ENCODE measurements around the gene WIPI1.
"Not testable (repeated sequence)": the region's sequence is repeated elsewhere in the genome, so short reads cannot be mapped to it uniquely, and the experiment has no call there.

WIPI1 gene

DNA sequence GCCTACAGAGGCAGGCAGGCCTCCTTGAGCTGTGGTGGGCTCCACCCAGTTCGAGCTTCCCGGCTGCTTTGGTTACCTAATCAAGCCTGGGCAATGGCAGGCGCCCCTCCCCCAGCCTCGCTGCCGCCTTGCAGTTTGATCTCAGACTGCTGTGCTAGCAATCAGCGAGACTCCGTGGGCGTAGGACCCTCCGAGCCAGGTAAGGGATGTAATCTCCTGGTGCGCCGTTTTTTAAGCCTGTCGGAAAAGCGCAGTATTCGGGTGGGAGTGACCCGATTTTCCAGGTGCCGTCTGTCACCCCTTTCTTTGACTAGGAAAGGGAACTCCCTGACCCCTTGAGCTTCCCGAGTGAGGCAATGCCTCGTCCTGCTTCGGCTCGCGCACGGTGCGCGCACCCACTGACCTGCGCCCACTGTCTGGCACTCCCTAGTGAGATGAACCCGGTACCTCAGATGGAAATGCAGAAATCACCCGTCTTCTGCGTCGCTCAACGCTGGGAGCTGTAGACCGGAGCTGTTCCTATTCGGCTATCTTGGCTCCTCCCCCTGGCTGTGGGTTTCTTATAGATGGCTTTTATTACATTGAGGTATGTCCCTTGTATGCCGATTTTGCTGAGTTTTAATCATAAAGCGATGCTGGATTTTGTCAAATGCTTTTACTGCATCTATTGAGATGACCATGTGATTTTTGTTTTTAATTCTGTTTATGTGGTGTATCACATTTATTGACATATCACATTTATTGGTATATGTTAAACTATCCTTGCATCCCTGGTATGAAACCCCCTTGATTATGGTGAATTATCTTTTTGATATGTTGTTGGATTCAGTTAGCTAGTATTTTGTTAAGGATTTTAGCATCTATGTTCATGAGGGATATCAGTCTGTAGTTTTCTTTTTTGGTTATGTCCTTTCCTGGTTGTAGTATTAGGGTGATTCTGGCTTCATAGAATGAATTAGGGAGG, 43.4 kb downstream of the WIPI1 start:
- peak; percentile 42 for DNase-seq (ENCODE audit: low read depth)

DNA sequence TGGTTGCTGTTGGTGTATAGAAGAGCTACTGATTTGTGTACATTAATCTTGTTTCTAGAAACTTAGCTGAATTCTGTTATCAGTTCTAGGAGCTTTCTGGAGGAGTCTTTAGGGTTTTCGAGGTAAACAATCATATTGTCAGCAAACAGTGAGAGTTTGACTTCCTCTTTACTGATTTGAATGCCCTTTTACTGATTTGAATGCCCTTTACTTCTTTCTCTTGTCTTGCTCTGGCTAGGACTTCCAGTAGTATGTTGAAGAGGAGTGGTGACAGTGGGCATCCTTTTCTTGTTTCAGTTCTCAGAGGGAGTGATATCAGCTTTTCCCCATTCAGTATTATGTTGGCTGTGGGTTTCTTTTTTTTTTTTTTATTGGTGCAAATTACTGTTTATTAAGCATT, 49.6 kb downstream of the WIPI1 start:
- not testable (repeated sequence) for DNase-seq (ENCODE audit: low read depth)

DNA sequence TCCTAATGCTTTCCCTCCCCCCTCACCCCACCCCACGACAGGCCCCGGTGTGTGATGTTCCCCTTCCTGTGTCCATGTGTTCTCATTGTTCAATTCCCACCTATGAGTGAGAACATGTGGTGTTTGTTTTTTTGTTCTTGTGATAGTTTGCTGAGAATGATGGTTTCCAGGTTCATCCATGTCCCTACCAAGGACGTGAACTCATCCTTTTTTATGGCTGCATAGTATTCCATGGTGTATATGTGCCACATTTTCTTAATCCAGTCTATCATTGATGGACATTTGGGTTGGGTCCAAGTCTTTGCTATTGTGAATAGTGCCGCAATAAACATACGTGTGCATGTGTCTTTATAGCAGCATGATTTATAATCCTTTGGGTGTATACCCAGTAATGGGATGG, 53.5 kb downstream of the WIPI1 start:
- DNase-seq (ENCODE audit: low read depth) = not testable (repeated sequence)

DNA sequence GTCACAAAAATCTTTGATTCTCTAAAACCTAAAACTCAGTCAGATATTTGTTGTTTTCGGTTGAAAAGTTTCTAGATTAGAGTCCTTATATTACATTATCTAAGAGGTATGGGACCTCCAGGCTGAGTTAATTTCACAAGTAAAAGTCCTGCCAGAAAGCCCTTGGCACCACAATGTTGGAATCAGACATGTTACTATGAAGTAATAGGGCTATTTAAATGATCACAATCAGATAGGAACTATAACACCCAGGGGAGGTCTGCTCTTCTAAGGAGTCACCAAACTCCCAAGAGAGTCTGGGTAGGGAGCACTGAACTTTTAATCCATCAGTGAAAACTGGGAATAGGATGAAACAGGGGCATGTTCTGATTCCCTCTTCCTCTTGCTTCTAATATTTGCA, 54.2 kb downstream of the WIPI1 start:
- no peak for DNase-seq (ENCODE audit: low read depth)

GRCh38 chr17:68401288-68401687, 56.0 kb downstream of the WIPI1 start:
- DNase-seq (ENCODE audit: low read depth) = no peak

DNA sequence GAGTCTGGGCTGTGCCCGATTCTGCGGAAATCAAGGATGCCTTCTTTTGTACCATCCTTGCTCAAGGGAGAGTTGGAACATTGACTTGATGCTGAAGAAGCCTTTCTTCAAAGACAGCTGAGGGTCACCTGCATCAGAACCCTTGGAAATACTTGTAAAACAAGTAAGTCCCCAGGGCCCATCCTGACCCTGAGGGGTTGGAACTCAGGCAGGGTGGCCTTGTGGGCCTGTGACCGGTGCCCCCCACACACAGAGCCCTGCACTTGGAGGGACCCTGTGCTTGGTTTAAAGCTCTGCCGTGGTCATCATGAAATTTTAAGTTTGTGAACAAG, 56.9 kb downstream of the WIPI1 start:
- no peak for DNase-seq (ENCODE audit: low read depth)

DNA sequence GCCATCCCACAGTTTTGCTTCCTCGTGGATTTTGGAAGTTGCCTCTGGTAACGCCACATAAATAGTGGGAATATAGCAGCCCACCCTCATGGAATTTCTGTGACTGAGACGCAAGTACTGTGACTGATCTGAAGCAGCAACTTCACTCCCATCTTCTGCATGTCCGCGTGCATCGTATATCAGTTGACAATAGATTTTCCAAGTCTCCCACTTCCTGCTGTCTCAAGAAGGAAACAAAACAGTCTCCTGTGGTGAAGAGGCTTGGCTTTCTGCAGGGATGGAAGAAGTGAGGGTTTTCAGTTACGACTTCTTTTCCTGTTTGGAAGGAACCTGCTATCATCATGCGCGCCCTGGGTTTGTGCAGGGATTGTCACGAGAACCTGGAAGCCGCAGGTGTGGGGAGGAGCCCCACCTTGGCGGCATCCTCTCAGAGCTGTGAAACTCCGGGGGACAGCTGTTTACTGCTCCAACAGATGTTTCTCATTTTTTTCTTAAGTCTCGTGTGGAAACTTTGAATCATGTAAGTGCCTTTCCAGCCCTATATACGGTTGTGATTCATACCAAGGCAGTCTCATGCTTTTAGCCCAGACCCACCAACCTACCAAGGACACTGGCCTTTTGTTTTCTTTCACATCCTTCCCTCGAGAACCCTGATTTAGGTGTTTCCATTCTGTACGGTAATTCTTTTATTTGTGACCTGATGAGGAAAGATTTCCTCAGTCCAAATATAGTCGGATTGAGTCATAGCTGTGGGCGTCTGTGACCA, 57.5 kb downstream of the WIPI1 start:
- DNase-seq (ENCODE audit: low read depth) = no peak

- no peak for DNase-seq (ENCODE audit: low read depth)
Measured at GRCh38 chr17:68398691-68399637, 58.3 kb downstream of the WIPI1 start.

GRCh38 chr17:68397108-68397536, 60.2 kb downstream of the WIPI1 start:
- no peak for DNase-seq (ENCODE audit: low read depth)

- no peak for DNase-seq (ENCODE audit: low read depth)
Measured at GRCh38 chr17:68396226-68397107, 60.8 kb downstream of the WIPI1 start.

GRCh38 chr17:68394608-68395331, 62.5 kb downstream of the WIPI1 start:
- DNase-seq (ENCODE audit: low read depth) = no peak

DNA sequence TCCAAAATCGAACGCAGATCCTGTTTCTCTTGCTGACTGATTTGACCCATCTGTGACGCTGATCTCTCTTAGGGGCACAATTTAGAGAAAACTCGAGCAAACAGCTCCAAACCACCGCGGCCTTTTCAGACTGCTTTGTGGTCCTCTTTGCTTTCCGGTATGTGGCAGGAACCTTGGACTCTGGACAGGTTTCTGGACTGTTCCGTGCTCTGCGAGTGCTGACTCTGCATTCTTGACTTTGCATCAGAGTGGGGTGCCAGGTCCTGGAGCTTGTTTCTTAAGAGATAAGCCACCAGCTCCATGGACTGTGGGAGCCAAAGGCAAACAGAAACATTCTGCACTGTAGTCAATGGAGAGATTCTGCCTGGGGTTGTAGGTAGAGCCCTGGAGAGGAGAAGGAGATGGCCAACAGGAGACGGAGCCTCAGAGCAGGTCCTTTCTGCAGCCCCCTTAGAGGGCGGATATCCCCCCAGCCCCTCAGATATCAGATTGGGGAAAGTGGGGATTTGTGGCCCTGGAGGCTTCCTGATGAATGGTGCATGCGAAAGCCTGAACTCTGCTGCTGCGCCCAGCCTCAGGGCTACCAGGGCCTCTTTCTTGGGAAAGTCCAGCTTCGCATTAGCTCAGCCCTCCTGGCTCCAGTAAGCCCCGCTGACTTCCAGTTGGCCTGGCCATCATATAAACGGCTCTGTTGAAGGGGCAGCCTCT, 65.6 kb downstream of the WIPI1 start:
- DNase-seq (ENCODE audit: low read depth) = no peak

DNA sequence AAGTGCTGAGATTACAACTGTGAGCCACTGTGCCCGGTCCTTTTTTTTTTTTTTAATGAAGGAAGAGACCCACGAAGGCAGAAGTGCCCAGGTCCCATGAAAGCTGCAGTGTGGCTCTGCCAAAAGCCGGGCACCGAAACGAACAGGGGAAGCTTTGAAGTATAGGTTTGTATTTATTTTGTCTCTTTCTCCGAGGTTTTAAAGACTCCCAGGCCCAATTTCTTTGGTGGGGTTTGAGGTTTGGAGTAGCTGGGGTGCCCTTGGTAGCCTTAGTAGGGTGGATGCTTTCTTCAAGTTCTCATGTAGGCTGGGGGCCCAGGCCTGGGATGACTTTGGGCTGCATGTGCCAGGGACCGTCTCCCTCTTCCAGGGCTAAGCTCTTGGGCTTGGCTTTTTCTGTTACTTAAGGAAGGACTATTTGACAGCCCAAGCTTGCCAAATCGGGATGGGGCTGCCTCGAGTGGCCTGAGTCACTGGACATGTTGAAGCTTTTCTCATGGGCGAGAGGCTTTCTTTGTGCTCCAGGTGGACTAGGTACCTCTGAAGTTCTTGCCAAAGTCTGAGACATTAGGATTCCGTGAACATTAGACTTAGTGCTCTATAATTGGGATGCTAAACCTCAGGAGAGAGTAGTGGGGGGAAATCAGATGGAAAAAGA, 66.3 kb downstream of the WIPI1 start:
- no peak for DNase-seq (ENCODE audit: low read depth)

GRCh38 chr17:68389041-68389440, 68.3 kb downstream of the WIPI1 start:
- no peak for DNase-seq (ENCODE audit: low read depth)

GRCh38 chr17:68387435-68388218, 69.7 kb downstream of the WIPI1 start:
- DNase-seq (ENCODE audit: low read depth) = no peak

- no peak for DNase-seq (ENCODE audit: low read depth)
Measured at GRCh38 chr17:68385490-68386215, 71.6 kb downstream of the WIPI1 start.

GRCh38 chr17:68384941-68385340, 72.4 kb downstream of the WIPI1 start:
- DNase-seq (ENCODE audit: low read depth) = no peak

DNA sequence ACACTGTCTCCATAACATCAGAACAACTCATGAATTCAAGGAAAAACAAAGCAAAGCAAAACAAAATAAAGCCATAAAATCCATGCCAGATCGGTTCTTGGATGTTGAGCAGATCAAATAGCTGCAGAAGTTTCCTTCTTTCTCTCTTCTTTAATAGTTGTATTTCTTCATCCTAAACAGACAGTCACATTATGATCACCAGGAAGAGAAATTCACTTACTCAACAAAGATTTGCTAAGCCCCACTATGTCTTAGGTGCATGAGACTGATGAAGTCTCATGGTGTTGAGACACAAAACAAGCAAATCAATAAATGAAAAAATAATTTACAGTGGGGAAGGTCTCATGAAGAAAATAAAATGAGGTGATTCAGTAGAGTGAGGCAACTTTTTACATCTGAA, 72.8 kb downstream of the WIPI1 start:
- DNase-seq (ENCODE audit: low read depth) = no peak
